ENCODE measurements around the gene RUNDC1.
A peak's percentile ranks its signal among the peaks of the same experiment; 100 is the strongest.

Gene RUNDC1

GRCh38 chr17:43006639-43007551 lies 26.5 kb downstream of the RUNDC1 start, which contains the start of gene IFI35:
Gene IFI35, plus strand, starts transcription at chr17:43006784. Its CDS starts 164 bp downstream, at chr17:43006948.
- Histone ChIP-seq H3K9ac (ENCODE audit: low read depth in 1 of 2, low read length in 2 of 2) (peak within 1 kb of the TSS; percentile 94 to 96), H3K4me3 (ENCODE audit: low read depth in 1 of 2, low read length in 2 of 2) (peak within 1 kb of the TSS; percentile 92), H3K27ac (ENCODE audit: low read depth, low read length) (peak within 1 kb of the TSS; percentile 89), H3K9me3 (ENCODE audit: control insufficient read depth in 1 of 2, low read length in 2 of 2) (no peaks in the 10 kb centered on the region), H3K27me3 (ENCODE audit: control insufficient read depth in 1 of 2, insufficient read depth in 2 of 2, low read length in 2 of 2) (no peaks in the 10 kb centered on the region), H3K4me1 (ENCODE audit: control insufficient read depth in 1 of 2, insufficient read depth in 2 of 2, low read length in 2 of 2) (peaks cover 15 to 17% of the 10 kb centered on the region in 2 donors), H3K36me3 (ENCODE audit: control insufficient read depth in 1 of 2, insufficient read depth in 2 of 2, low read length in 2 of 2) (peaks cover 5 to 17% of the 10 kb centered on the region in 2 donors)

DNA sequence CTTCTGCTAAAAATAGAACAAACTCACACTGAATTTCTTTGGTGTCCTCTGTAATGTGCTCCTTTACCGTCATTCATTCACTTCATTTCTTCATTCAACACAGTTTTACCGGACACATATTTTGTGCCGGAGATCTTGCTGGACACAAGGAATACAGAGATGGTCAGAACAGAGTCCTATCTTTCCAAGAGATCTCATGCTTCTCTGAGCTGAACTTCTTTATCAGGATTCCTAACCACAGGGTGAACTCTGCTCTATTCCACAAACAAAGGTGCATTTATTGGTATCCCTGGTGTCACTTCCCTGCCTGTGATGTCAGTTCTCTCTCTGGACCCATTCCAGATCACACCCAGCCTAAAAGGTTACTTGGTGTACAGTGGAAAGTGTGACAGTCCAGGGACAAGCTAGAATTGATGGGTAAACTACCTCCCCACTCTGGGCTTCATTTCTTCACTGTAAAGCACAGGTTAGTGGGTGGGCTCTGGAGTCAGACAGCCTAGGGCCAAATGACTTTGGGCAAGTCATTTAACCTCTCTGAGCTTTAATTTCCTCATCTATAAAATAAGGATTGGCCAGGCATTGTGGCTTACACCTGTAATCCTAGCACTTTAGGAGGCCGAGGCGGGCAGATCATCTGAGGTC lies 30.4 kb downstream of the RUNDC1 start:
- Histone ChIP-seq H3K4me3 (ENCODE audit: low read depth in 1 of 2, low read length in 2 of 2) (no peak overlapping the region), H3K27me3 (ENCODE audit: control insufficient read depth in 1 of 2, insufficient read depth in 2 of 2, low read length in 2 of 2) (no peaks in the 10 kb centered on the region), H3K27ac (ENCODE audit: low read depth, low read length) (peak overlapping the region; percentile 7), H3K36me3 (ENCODE audit: control insufficient read depth in 1 of 2, insufficient read depth in 2 of 2, low read length in 2 of 2) (peaks cover 23 to 27% of the 10 kb centered on the region in 2 donors), H3K9ac (ENCODE audit: low read depth in 1 of 2, low read length in 2 of 2) (peak overlapping the region in 1 of 2 donors; percentile 13), H3K9me3 (ENCODE audit: control insufficient read depth in 1 of 2, low read length in 2 of 2) (no peaks in the 10 kb centered on the region), H3K4me1 (ENCODE audit: control insufficient read depth in 1 of 2, insufficient read depth in 2 of 2, low read length in 2 of 2) (peaks cover 19% of the 10 kb centered on the region in 2 donors)

GRCh38 chr17:43011728-43012472 lies 31.5 kb downstream of the RUNDC1 start:
- H3K9ac ChIP-seq (ENCODE audit: low read depth in 1 of 2, low read length in 2 of 2), result peak overlapping the region in 1 of 2 donors; percentile 34
- no peak overlapping the region for H3K27ac ChIP-seq (ENCODE audit: low read depth, low read length)
- no peak overlapping the region for H3K4me3 ChIP-seq (ENCODE audit: low read depth in 1 of 2, low read length in 2 of 2)
- H3K9me3 ChIP-seq (ENCODE audit: control insufficient read depth in 1 of 2, low read length in 2 of 2), result no peaks in the 10 kb centered on the region
- H3K27me3 ChIP-seq (ENCODE audit: control insufficient read depth in 1 of 2, insufficient read depth in 2 of 2, low read length in 2 of 2), result no peaks in the 10 kb centered on the region
- peaks cover 30 to 33% of the 10 kb centered on the region in 2 donors for H3K36me3 ChIP-seq (ENCODE audit: control insufficient read depth in 1 of 2, insufficient read depth in 2 of 2, low read length in 2 of 2)
- H3K4me1 ChIP-seq (ENCODE audit: control insufficient read depth in 1 of 2, insufficient read depth in 2 of 2, low read length in 2 of 2), result peaks cover 24 to 26% of the 10 kb centered on the region in 2 donors

DNA sequence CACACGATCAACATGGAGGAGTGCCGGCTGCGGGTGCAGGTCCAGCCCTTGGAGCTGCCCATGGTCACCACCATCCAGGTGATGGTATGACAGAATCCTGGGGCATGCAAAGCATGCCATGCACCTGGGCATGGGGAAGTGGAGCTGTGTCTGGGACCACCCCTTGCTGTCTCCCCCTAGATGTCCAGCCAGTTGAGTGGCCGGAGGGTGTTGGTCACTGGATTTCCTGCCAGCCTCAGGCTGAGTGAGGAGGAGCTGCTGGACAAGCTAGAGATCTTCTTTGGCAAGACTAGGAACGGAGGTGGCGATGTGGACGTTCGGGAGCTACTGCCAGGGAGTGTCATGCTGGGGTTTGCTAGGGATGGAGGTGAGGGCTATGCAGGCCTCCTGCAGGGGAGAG lies 32.9 kb downstream of the RUNDC1 start:
- Histone ChIP-seq H3K9ac (ENCODE audit: low read depth in 1 of 2, low read length in 2 of 2) (no peak overlapping the region), H3K4me1 (ENCODE audit: control insufficient read depth in 1 of 2, insufficient read depth in 2 of 2, low read length in 2 of 2) (peaks cover 24 to 29% of the 10 kb centered on the region in 2 donors), H3K4me3 (ENCODE audit: low read depth in 1 of 2, low read length in 2 of 2) (no peak overlapping the region), H3K27me3 (ENCODE audit: control insufficient read depth in 1 of 2, insufficient read depth in 2 of 2, low read length in 2 of 2) (no peaks in the 10 kb centered on the region), H3K36me3 (ENCODE audit: control insufficient read depth in 1 of 2, insufficient read depth in 2 of 2, low read length in 2 of 2) (peaks cover 30 to 34% of the 10 kb centered on the region in 2 donors), H3K9me3 (ENCODE audit: control insufficient read depth in 1 of 2, low read length in 2 of 2) (no peaks in the 10 kb centered on the region), H3K27ac (ENCODE audit: low read depth, low read length) (no peak overlapping the region)

- Histone ChIP-seq H3K4me1 (ENCODE audit: control insufficient read depth in 1 of 2, insufficient read depth in 2 of 2, low read length in 2 of 2) (peaks cover 24 to 36% of the 10 kb centered on the region in 2 donors), H3K36me3 (ENCODE audit: control insufficient read depth in 1 of 2, insufficient read depth in 2 of 2, low read length in 2 of 2) (peaks cover 30 to 37% of the 10 kb centered on the region in 2 donors), H3K4me3 (ENCODE audit: low read depth in 1 of 2, low read length in 2 of 2) (no peak overlapping the region), H3K9me3 (ENCODE audit: control insufficient read depth in 1 of 2, low read length in 2 of 2) (no peaks in the 10 kb centered on the region), H3K27me3 (ENCODE audit: control insufficient read depth in 1 of 2, insufficient read depth in 2 of 2, low read length in 2 of 2) (no peaks in the 10 kb centered on the region), H3K9ac (ENCODE audit: low read depth in 1 of 2, low read length in 2 of 2) (no peak overlapping the region), H3K27ac (ENCODE audit: low read depth, low read length) (no peak overlapping the region)
These were observed 33.8 kb downstream of the RUNDC1 start for GRCh38 chr17:43014020-43014648.

DNA sequence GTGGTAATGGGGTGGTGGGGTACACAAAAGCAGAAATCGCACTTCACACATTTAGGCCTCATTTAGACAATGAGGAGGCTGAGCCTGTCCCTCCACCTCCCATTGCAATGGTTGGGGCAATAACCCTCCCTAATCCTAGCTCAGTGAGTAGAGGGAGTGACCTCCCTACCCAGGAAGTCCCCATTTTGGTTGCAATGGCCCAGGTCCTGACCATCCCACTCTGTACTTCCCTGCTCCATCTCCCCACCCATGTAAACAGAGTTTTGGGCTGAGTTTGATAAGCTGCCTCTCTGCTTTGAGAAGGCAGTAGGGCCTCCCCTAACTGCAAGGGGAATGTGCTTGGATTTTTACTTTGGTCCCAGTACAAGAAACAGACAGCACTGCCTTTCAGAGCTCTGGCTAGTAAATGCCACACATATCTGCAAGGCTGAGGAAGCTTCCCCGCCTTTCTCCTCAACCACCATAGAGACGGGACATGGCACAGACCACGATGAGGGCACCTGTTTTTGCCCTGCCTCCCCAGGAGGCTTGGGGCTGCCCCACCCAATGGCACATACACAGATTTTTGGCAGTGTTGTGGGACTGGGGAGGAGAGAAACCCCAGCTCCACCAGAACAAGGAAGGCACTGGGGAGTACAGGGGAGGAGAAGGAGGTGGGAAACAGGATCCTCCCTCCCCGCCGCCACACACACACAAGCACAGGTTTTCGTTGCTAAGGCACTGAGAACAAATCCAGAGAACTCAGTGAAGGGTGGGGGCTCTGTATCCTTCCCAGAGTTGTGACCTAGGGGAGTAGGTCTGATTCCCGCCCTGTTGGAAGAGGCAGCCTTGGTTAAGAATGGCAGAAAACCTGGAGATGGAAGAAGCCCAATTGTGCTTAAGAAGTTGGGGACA lies 34.5 kb downstream of the RUNDC1 start:
- no peaks in the 10 kb centered on the region for H3K9me3 ChIP-seq (ENCODE audit: control insufficient read depth in 1 of 2, low read length in 2 of 2)
- H3K4me3 ChIP-seq (ENCODE audit: low read depth in 1 of 2, low read length in 2 of 2), result no peak overlapping the region
- no peak overlapping the region for H3K9ac ChIP-seq (ENCODE audit: low read depth in 1 of 2, low read length in 2 of 2)
- H3K27me3 ChIP-seq (ENCODE audit: control insufficient read depth in 1 of 2, insufficient read depth in 2 of 2, low read length in 2 of 2), result no peaks in the 10 kb centered on the region
- H3K27ac ChIP-seq (ENCODE audit: low read depth, low read length), result no peak overlapping the region
- H3K4me1 ChIP-seq (ENCODE audit: control insufficient read depth in 1 of 2, insufficient read depth in 2 of 2, low read length in 2 of 2), result peaks cover 30 to 43% of the 10 kb centered on the region in 2 donors
- H3K36me3 ChIP-seq (ENCODE audit: control insufficient read depth in 1 of 2, insufficient read depth in 2 of 2, low read length in 2 of 2), result peaks cover 30 to 37% of the 10 kb centered on the region in 2 donors

GRCh38 chr17:43015579-43015978 lies 35.2 kb downstream of the RUNDC1 start:
- no peak overlapping the region for H3K4me3 ChIP-seq (ENCODE audit: low read depth in 1 of 2, low read length in 2 of 2)
- H3K4me1 ChIP-seq (ENCODE audit: control insufficient read depth in 1 of 2, insufficient read depth in 2 of 2, low read length in 2 of 2), result peaks cover 29 to 43% of the 10 kb centered on the region in 2 donors
- H3K27me3 ChIP-seq (ENCODE audit: control insufficient read depth in 1 of 2, insufficient read depth in 2 of 2, low read length in 2 of 2), result no peaks in the 10 kb centered on the region
- no peaks in the 10 kb centered on the region for H3K9me3 ChIP-seq (ENCODE audit: control insufficient read depth in 1 of 2, low read length in 2 of 2)
- H3K27ac ChIP-seq (ENCODE audit: low read depth, low read length), result no peak overlapping the region
- H3K9ac ChIP-seq (ENCODE audit: low read depth in 1 of 2, low read length in 2 of 2), result no peak overlapping the region
- H3K36me3 ChIP-seq (ENCODE audit: control insufficient read depth in 1 of 2, insufficient read depth in 2 of 2, low read length in 2 of 2), result peaks cover 30 to 37% of the 10 kb centered on the region in 2 donors

DNA sequence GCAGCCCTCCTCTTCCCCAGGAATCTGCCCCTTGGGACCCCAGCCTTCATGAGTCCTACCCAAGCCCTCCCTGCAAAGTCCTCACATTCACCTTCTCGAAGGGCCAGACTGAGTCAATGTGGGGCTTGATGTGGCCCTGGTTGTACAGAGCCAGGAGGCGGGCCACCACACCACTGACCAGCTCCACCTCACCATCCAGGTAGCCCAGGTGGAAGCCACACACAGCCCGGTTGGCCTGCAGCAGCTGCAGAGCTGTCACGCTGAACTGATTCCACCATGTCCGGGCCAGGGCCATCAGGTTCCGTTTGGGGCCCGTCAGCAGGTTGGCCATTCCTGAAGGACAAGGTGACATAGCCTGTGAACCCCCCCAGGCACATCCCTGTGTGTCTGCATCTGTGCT lies 35.9 kb downstream of the RUNDC1 start:
- no peak overlapping the region for H3K9ac ChIP-seq (ENCODE audit: low read depth in 1 of 2, low read length in 2 of 2)
- H3K4me1 ChIP-seq (ENCODE audit: control insufficient read depth in 1 of 2, insufficient read depth in 2 of 2, low read length in 2 of 2), result peaks cover 23 to 40% of the 10 kb centered on the region in 2 donors
- no peaks in the 10 kb centered on the region for H3K9me3 ChIP-seq (ENCODE audit: control insufficient read depth in 1 of 2, low read length in 2 of 2)
- no peaks in the 10 kb centered on the region for H3K27me3 ChIP-seq (ENCODE audit: control insufficient read depth in 1 of 2, insufficient read depth in 2 of 2, low read length in 2 of 2)
- H3K4me3 ChIP-seq (ENCODE audit: low read depth in 1 of 2, low read length in 2 of 2), result no peak overlapping the region
- H3K27ac ChIP-seq (ENCODE audit: low read depth, low read length), result peak overlapping the region; percentile 35
- peaks cover 30 to 37% of the 10 kb centered on the region in 2 donors for H3K36me3 ChIP-seq (ENCODE audit: control insufficient read depth in 1 of 2, insufficient read depth in 2 of 2, low read length in 2 of 2)
